Activated CD4-positive, alpha-beta T cell treated with anti-CD3 and anti-CD28 coated beads for 48 hours (primary cell): ENCODE measurements around the gene ITGA8.
"Not testable (repeated sequence)": the region's sequence is repeated elsewhere in the genome, so short reads cannot be mapped to it uniquely, and the experiment has no call there.

Source experiments
- DNase-seq: peaks from one replicate; pipeline ENCODE4 v3.0.0-alpha.2; 2020

The ITGA8 gene

GRCh38 chr10:15719899-15720634, at the start of gene ITGA8:
Gene ITGA8 (minus strand): TSS chr10:15719922. CDS start chr10:15719771, 151 bp downstream.
- peak; percentile 24 for DNase-seq

DNA sequence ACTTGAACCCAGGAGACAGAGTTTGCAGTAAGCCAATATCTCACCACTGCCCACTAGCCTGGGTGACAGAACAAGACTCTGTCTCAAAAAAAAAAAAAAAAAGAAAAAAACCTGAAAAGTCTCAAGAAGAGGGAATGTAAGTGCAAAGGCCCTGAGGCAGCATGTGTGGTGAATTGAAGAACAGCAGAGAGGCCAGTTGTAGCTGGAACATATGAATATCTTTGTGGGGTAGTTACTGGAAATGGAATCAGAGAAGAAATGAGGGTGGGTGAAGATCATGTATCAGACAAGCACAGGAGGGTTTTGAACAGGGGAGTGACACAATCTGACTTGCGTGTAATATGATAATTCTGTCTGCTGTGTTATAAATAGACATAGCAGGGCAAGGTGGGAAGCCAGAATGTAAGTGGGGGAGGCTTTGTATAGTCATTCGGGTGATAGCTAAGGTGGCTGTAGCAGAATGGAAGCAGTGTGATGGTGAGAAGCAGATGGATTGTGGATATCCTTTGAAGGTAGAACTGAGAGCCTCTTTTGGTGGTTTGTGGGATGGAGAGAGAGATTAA, 45.3 kb upstream of the ITGA8 start:
- DNase-seq = no peak

DNA sequence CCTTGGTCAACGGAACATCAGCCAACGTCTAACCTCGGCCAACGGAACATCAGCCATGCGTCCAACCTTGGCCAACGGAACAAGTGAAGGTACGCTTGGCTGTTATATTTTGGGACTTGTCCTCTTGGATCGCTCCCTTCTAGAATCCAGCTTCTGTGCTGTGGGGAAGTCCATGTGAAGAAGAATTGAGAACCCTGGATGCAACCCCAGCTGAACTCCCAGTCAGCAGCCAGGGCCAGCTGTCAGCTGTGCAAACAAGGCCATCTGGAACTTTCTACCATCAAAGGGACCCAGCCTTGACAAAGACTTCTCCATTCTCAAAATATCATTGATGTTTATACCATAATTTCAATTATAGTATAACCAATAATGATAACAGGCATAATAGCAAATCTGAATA, 43.3 kb upstream of the ITGA8 start:
- no peak for DNase-seq

DNA sequence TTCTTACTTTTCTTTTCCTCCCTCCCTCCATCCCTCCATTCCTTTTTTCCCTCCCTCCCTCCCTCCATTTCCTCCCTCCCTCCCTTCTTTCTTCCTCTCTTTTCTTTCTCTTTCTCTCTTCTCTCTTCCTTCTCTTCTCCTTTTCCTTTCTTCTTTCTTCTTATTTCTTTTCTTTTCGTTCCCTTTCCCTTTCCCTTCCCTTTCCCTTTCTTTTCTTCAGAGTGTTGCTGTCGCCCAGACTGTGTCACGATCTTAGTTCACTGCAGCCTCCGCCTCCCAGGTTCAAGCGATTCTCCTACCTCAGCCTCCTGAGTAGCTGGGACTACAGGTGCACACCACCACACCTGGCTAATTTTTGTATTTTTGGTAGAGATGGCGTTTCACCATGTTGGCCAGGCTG, 42.5 kb upstream of the ITGA8 start:
- DNase-seq = not testable (repeated sequence)

DNA sequence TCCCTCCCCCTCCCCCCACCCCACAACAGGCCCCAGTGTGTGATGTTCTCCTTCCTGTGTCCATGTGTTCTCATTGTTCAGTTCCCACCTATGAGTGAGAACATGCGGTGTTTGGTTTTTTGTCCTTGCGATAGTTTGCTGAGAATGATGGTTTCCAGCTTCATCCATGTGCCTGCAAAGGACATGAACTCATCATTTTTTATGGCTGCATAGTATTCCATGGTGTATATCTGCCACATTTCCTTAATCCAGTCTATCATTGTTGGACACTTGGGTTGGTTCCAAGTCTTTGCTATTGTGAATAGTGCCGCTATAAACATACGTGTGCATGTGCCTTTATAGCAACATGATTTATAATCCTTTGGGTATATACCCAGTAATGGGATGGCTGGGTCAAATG, 41.5 kb upstream of the ITGA8 start:
- DNase-seq = not testable (repeated sequence)

GRCh38 chr10:15760681-15761080, 41.0 kb upstream of the ITGA8 start:
- no peak for DNase-seq

- no peak for DNase-seq
Observed at GRCh38 chr10:15759265-15759664, 39.5 kb upstream of the ITGA8 start.

- DNase-seq = no peak
Observed at GRCh38 chr10:15758618-15759017, 38.9 kb upstream of the ITGA8 start.

- DNase-seq = no peak
Observed at GRCh38 chr10:15754937-15755336, 35.2 kb upstream of the ITGA8 start.

GRCh38 chr10:15751046-15751445, 31.3 kb upstream of the ITGA8 start:
- DNase-seq = no peak

DNA sequence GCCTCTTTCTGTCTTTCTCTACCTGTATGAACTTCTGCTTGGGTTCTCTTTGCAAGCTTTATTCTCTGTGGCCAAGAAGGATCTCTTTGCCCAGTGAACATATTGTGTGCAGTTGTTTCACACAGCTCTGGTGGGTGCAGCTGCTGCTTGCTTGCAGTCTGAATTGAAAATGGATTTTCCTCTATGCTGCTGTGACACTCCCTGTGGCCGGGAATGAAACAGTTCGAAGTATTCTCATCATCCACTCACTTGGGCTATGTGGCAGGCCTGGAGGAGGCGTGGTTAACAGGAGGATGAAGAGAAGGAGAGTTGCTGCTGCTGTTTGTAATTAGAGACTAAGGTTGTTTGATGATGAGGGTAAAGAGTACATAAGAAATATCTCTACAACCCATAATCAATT, 28.4 kb upstream of the ITGA8 start:
- no peak for DNase-seq

GRCh38 chr10:15747632-15748031, 27.9 kb upstream of the ITGA8 start:
- no peak for DNase-seq

DNA sequence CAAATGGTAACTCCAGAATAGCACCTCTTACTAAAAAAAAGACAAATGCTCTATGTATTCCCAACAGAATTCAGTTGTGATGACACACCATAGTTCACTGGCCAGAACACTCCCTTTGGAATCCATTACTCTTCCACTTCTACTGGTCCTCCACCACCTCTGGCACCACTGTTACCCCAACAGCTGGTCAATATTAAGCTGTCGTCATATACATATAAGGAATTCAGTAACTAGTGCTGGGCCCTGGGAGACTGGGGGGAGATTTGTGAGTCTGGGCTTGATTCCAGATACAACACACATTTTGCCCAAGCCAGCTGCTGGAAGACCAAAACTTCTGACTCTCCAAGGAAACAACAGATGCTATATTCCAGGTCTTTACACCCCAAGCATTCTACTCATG, 26.0 kb upstream of the ITGA8 start:
- DNase-seq = no peak

DNA sequence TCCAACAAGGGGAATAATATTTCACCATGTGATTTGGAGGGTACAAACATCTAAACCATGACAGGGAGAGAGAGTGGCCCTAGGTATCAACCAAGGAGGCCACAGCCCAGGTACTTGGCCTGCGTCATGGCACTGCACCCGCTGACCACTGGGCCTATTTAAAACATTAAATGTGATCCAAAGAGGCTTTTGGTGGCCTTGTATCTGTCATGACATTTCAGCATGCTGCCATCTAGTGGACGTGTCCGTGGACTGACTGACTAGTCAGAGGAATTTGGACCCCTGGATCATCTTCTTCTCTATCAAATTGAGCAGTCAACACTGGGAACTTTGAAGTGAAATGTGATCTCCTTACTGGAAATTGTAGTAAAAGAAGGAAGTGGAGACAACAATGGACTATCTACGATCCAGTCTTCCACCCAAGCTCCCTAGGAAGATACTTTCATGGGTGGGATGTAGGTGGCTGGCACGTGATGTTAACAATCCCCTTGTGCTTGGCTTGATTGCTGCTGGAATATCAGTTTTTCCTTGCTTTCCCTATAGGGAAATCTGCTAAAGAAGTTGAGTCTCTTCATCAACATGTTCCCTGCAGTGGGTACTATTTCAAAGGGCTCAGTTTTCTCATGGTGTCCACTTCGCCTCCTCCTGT, 24.6 kb upstream of the ITGA8 start:
- DNase-seq = peak; percentile 62

DNA sequence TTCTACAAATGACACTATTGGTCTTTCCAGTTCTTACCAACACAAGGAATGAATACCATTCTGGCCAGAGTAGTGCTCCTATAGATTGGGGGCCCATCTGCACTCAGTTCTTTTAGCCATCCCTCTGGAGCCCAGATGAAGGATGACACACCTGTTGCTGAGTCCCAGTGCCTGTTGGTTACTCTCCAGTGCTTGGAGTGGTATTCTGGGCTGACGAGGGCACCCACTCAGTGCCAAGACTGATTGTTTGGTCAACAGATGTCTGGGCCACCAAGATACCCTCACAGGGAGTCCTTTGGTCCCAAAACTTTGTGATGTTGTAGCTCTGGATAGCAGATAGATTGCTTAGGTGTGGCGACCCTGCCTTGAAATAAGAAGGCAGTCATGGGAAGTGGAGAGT, 23.7 kb upstream of the ITGA8 start:
- no peak for DNase-seq

DNA sequence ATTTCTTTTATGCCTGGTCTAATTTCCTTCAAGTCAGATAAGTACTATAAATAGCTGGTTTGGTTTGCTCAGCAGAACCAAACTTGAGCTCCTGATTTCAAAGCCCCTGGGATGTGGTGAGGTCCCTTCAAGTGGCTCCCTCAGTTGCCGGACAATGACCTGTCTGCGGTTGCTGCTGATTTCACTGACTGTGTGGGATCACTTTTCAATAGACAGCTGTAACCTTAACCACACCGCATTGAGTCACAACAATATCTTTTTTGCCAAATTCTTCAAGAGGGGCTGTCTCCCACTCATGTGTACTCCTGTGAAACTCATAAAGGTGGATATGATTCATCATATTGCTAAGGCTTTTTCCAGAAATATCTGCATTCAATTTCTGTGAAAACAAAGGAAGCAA, 23.1 kb upstream of the ITGA8 start:
- DNase-seq = no peak

DNA sequence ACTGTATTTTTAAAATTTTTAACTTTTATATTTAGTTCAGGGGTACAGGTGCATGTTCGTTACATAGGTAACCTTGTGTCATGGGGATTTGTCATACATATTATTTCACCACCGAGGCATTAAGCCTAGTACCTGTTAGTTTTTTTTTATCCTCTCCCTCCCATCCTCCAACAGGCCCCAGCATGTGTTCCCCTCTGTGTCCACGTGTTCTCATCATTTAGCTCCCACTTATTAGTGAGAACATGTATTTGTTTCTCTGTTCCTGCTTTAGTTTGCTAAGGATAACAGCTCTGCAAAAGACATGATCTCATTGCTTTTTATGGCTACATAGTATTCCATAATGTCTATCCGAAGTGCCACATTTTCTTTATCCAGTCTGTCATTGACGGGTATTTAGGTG, 22.4 kb upstream of the ITGA8 start:
- DNase-seq = no peak

- DNase-seq = no peak
Observed at GRCh38 chr10:15741581-15741980, 21.9 kb upstream of the ITGA8 start.

DNA sequence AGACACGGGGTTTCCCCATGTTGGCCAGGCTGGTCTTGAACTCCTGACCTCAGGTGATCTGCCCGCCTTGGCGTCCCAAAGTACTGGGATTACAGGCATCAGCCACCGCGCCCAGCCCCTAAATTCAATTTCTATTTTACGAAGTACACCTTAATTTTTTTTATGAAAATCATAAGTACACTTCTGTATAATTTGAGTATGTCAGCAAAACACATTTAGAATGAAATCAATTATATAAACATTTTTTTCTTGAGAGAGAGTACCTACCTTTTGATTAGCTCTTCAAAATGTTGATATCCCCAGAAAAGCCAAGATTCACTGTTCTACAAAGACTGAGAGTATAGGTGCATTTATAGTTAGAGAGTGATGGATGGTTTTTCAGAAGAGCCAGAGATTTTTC, 20.5 kb upstream of the ITGA8 start:
- DNase-seq = no peak

GRCh38 chr10:15739254-15739970, 19.7 kb upstream of the ITGA8 start:
- DNase-seq = no peak

DNA sequence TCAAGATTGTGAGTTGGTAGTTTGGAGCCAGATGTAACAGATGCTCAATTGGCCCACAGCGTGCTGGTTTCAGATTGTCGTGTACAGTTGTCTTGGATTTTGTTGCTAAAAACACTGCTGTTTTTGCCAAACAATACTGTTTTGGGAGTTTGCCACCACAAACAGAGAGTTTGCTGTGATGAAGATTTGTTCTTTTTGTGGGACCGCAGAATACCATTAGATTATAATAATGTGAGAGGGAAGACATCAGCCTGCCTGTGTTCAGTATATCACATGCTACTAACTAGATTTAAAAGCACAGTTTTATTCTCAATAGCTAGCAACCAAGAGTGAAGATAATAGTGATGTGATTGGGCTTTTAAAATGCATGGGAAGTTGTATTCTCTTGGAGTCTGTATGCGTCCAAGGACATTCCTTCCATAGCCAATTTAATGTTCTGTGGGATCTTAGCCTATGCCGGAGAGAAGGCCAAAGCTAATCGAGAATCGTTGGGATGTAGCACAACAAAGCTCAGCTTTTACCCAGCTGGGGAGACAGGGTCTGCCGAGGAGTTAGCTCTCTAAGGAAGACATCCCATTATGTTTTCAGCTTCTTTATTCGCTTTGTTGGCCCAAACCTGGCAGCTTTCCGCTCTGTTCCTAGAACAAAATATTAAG, 18.7 kb upstream of the ITGA8 start:
- DNase-seq = no peak

GRCh38 chr10:15737656-15738055, 17.9 kb upstream of the ITGA8 start:
- DNase-seq = no peak

GRCh38 chr10:15735763-15736162, 16.0 kb upstream of the ITGA8 start:
- no peak for DNase-seq
